Pancreas (tissue), 10 donors: ENCODE data around the gene LMBRD1. TPM values are rescaled to one million over a fixed set of nuclear protein-coding genes. Genes with fewer than 3 reads are reported as not detected.
A peak's percentile ranks its signal among the peaks of the same experiment; 100 is the strongest.
"Not testable (repeated sequence)": the region's sequence is repeated elsewhere in the genome, so short reads cannot be mapped to it uniquely, and the experiment has no call there.

Experiments used
- ATAC-seq, 4 donors: fragments of 200-7000 bp; cut with Tn5 transposase; one replicate each; pipeline versions ENCODE4 v1.8.0 to v1.9.1; 2020; ENCODE audit warnings: mild to moderate bottlenecking in 4 of 4, moderate library complexity in 4 of 4
- DNase-seq, 6 donors: peaks; one replicate each; pipeline ENCODE4 v3.0.0-alpha.2; 2020
- FAIRE-seq: peaks from 2 replicates; lab custom pipeline; 2012; peaks lifted over from hg19 to GRCh38; lab: Jason Lieb, UNC
- H3K27ac ChIP-seq, 4 donors: fragments of 200-600 bp; sonication (generic); 1 replicate in 3 of 4; 2 replicates in 1 of 4; pipeline versions ENCODE4 v1.5.0 to v1.8.0; 2020
- H3K27me3 ChIP-seq, 4 donors: fragments of 200-600 bp; one replicate each; pipeline ENCODE4 v1.8.0; 2021
- H3K36me3 ChIP-seq, 3 donors: fragments of 200-600 bp; sonication (generic) in 1 of 3; one replicate each; pipeline versions ENCODE4 v1.5.0 to v1.8.0; 2020 to 2021
- H3K4me1 ChIP-seq, 3 donors: fragments of 200-600 bp; one replicate each; pipeline ENCODE4 v1.8.0; 2021
- H3K4me3 ChIP-seq, 4 donors: fragments of 200-600 bp; sonication (generic) in 2 of 4; one replicate each; pipeline versions ENCODE4 v1.5.0 to v1.8.0; 2020 to 2021
- H3K9me3 ChIP-seq, 4 donors: fragments of 200-600 bp; one replicate each; pipeline ENCODE4 v1.8.0; 2021
- WGBS, 2 donors: extraction: QIAGEN DNeasy Blood & Tissue Kit; methylation state at CpG; one replicate each; pipeline ENCODE4 v1.1.7; 2013; 5-methylcytosine and 5-hydroxymethylcytosine counted together
- intact Hi-C, 3 donors: fragments of 100-400 bp; cut with DNase I; formaldehyde crosslinking; loops; one replicate each; pipeline versions ENCODE4 v1.11.1 to v1.14.2; 2022
- polyA plus RNA-seq, 2 donors: library from polyadenylated mRNA; stranded (reverse); fragments of 200-250 nt; gene quantifications; one replicate each; pipeline ENCODE4 v1.2.3, GENCODE V29; 2013
- total RNA-seq, 6 donors: library from RNA; stranded (reverse); fragmentation: NEBNext Ultra II Directional in 4 of 6; extraction: Animal tissue kit (Norgen Biotek cat#: 25700) in 4 of 6; gene quantifications; one replicate each; pipeline versions ENCODE4 v1.2.1 to v1.2.4, GENCODE V29; 2021 to 2023
- TF ChIP-seq, protein P1 (sequence below), 4 donors: fragments of 200-600 bp; sonication (generic) in 3 of 4; IDR thresholded peaks; one replicate each; pipeline versions ENCODE4 v1.5.0 to v1.8.0; 2021; ENCODE audit warnings: antibody characterized with exemption in 4 of 4
- donor health status: healthy with polysubstance abuse.
- donor health status: DM: no; HTN: no; CAD: no; lungs with moderate emphysema.
- donor health status: DM: no; HTN: no; CAD: no.
- donor health status: control.
- donor health status: control.
- donor health status: Bipolar disorder and iron deficiency.
- donor health status: DM: yes; HTN: yes; CAD: no.
- donor health status: DM: no; HTN: no; CAD: no.
- donor health status: DM: no; HTN: no; CAD: no.
- donor health status: DM: yes; HTN: yes; CAD: no.

LMBRD1 gene
- total and polyA plus RNA-seq, 8 donors: 16.5 to 50.5 (median 38.7) TPM

DNA sequence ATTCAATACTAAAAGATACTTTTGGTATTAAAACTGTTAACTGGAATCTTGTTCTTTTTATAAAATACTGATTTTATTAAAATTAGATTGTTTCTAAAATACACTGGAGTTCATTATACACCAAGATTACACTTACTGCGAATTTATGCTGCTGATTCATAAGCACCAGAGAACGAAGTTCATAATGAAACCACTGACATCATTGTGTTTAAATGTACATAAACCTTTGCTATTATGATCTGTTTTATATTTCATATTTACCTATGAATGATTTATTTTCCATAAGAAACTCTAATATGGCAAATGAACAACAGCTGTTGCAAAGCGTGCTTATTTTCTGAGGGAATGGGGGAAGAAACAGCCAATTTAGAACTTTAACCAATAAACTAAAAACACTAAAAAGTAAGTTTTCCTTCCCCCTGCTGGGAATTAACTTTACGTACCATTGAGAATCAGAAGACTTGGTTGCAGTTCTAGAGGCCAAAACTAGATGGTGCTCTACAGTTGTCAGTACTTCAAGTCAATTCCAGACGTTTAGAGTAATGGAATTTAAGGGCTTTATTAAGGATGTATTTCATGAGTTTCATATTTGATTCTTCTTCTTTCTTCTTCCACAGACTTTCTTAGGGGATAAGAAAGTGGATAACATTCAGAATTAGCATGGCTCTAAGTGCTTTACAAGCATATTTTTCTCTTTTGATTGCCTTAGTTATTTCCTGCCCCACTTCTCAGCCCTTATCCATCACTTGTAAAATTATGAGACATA, 38.8 kb upstream of the LMBRD1 start:
- peak; percentile 82 for FAIRE-seq
- TF ChIP-seq, protein P1, sequence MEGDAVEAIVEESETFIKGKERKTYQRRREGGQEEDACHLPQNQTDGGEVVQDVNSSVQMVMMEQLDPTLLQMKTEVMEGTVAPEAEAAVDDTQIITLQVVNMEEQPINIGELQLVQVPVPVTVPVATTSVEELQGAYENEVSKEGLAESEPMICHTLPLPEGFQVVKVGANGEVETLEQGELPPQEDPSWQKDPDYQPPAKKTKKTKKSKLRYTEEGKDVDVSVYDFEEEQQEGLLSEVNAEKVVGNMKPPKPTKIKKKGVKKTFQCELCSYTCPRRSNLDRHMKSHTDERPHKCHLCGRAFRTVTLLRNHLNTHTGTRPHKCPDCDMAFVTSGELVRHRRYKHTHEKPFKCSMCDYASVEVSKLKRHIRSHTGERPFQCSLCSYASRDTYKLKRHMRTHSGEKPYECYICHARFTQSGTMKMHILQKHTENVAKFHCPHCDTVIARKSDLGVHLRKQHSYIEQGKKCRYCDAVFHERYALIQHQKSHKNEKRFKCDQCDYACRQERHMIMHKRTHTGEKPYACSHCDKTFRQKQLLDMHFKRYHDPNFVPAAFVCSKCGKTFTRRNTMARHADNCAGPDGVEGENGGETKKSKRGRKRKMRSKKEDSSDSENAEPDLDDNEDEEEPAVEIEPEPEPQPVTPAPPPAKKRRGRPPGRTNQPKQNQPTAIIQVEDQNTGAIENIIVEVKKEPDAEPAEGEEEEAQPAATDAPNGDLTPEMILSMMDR (IDR thresholded peaks at IDR 0.05): peak; percentile 38 to 74 (median 55)

DNA sequence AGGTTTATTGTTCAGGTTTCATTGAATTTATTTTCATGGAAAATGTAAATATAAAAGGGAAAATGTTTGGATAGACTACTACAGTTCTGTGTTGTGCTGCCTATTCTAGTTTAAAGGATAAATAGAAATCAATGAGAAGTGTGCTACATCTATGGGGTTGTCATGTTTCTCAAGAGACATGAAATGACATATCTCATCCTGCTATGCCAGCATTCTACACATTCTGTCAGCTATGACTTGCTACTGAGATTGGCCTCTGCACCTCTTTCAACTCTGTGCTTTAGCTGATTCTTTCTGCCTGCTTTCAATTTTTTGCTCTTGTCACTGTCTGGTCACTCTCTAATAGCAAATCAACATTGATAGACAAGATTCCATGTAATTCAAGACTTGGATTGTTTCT, 35.7 kb upstream of the LMBRD1 start:
- no peak for DNase-seq
- Histone ChIP-seq H3K36me3 (no peaks in the 10 kb centered on the region), H3K27ac (no peak overlapping the region), H3K9me3 (no peaks in the 10 kb centered on the region), H3K27me3 (no peaks in the 10 kb centered on the region), H3K4me3 (no peak overlapping the region), H3K4me1 (peaks cover 0 to 4% (median 0%) of the 10 kb centered on the region in 3 donors)
- TF ChIP-seq, protein P1 (IDR thresholded peaks at IDR 0.05): no peak
- FAIRE-seq: no peak
- ATAC-seq: no peak
- intact Hi-C loops: loop anchor here in 1 of 3 donors (10.0 kb wide), 1 partner anchor 272 kb away; no protein-coding TSS in a partner anchor

More for the DNA sequence above, 38.8 kb upstream of the LMBRD1 start:
- peak in 2 of 6 donors; percentile 5 to 28 for DNase-seq
- Histone ChIP-seq H3K9me3 (no peaks in the 10 kb centered on the region), H3K4me3 (no peak overlapping the region), H3K27ac (no peak overlapping the region), H3K27me3 (no peaks in the 10 kb centered on the region), H3K36me3 (no peaks in the 10 kb centered on the region), H3K4me1 (peaks cover 0 to 4% (median 0%) of the 10 kb centered on the region in 3 donors)
- peak; percentile 58 to 95 (median 90) for ATAC-seq
- intact Hi-C loops: loop anchor here in 1 of 3 donors (10.0 kb wide), 1 partner anchor 269 kb away; no protein-coding TSS in a partner anchor
- WGBS, 2 donors: 6 to 12% methylated on average over 5 of the region's 5 CpGs

DNA sequence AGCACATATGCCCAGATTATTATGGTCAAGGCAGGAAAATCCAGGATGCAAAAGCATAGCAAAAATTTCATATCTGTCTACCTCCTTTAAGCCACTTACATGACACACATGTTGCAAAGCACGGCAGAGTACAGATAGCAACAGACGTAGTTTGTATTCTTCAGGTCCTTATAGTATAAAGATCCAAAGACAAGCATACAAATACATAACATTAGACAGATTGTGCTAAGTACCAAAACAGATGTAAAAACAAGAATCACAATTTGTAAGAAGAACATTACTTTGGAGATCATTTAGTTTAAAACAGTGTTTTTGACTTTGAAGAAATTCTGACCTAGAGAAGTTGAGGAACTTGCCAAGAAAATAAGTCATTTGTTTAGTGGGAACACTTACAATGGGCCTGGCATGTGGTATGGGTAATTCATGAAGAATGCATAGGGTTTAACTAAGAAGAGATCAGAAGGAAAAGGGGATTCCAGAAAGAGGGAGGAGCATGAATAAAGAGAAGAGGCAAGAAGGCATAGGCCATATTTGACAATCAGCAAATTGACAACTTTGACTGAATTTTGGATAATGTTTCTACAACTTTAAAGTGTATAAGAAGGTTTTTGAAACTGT, 30.6 kb upstream of the LMBRD1 start:
- Histone ChIP-seq H3K27me3 (no peaks in the 10 kb centered on the region), H3K4me3 (no peak overlapping the region), H3K4me1 (peaks cover 0 to 10% (median 0%) of the 10 kb centered on the region in 3 donors), H3K9me3 (no peaks in the 10 kb centered on the region), H3K27ac (no peak overlapping the region), H3K36me3 (no peaks in the 10 kb centered on the region)
- WGBS, 2 donors: 33 to 59% methylated on average over 2 of the region's 2 CpGs
- TF ChIP-seq, protein P1 (IDR thresholded peaks at IDR 0.05): no peak
- FAIRE-seq (no peak), DNase-seq (no peak), ATAC-seq (no peak)
- intact Hi-C loops: no loop called here

DNA sequence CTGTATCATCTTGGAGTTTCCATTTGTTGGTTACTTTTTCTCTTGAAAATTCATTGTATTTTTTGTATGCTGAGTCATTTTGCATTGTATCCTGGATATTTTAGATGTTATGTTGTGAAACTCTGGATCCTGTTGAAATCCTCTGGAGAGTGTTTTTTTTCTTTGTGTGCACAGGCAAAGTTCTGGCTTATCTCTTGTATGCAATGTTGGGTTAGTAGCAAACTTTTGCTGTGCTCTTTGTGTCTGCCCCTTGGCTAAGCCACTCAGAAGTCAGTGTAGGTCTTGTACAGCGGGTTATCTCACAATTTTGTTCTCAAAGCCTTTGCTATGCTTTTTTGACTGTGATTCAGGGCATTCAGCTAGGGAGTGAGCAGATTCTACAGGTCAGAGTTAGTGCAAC, 29.1 kb upstream of the LMBRD1 start:
- Histone ChIP-seq H3K36me3 (no peaks in the 10 kb centered on the region), H3K4me3 (no peak overlapping the region), H3K27ac (no peak overlapping the region), H3K4me1 (peaks cover 0 to 10% (median 0%) of the 10 kb centered on the region in 3 donors), H3K27me3 (no peaks in the 10 kb centered on the region), H3K9me3 (no peaks in the 10 kb centered on the region)
- FAIRE-seq (no peak), ATAC-seq (peak; percentile 61 to 97 (median 78)), DNase-seq (peak in 1 of 6 donors; percentile 4)
- WGBS, 2 donors: 33 to 39% methylated on average over 1 of the region's 1 CpG
- TF ChIP-seq, protein P1 (IDR thresholded peaks at IDR 0.05): no peak
- intact Hi-C loops: no loop called here

DNA sequence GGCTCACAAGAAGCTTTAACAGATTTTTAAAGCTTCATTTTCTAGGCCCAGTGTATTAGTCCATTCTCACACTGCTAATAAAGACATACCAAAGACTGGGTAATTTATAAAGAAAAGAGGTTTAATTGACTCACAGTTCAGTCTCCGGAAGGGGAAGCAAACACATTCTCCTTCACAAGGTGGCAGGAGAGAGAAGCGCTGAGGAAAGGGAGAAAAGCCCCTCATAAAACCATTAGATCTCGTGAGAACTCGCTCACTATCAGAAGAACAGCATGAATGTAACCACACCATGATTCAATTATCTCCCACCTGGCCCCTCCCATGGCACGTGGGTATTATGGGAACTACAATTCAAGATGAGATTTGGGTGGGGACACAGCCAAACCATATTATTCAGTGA, 27.5 kb upstream of the LMBRD1 start:
- 83 to 89% methylated on average over 5 of the region's 5 CpGs for WGBS, 2 donors
- H3K4me1 ChIP-seq: peaks cover 0 to 10% (median 7%) of the 10 kb centered on the region in 3 donors
- FAIRE-seq, DNase-seq, H3K4me3 ChIP-seq, H3K36me3 ChIP-seq, H3K27ac ChIP-seq, H3K27me3 ChIP-seq, ATAC-seq, H3K9me3 ChIP-seq, intact Hi-C loops: not testable (repeated sequence)
